ENCODE data around the gene WWOX.

- no peak for TF ChIP-seq CTCF (conservative IDR thresholded peaks at IDR 0.05 in 1 of 2, IDR thresholded peaks at IDR 0.05 in 1 of 2; ENCODE audit: extremely low read depth in 1 of 2, insufficient read depth in 1 of 2, low read depth in 1 of 2, low read length in 2 of 2)
- no peak for TF ChIP-seq EZH2 (IDR thresholded peaks at IDR 0.05; ENCODE audit: borderline replicate concordance, low read length)
Observed at GRCh38 chr16:78628461-78629045, 529.1 kb downstream of the WWOX start.

Measured in mammary epithelial cell (primary cell).